Measurements from ENCODE around the gene IQCF6.

DNA sequence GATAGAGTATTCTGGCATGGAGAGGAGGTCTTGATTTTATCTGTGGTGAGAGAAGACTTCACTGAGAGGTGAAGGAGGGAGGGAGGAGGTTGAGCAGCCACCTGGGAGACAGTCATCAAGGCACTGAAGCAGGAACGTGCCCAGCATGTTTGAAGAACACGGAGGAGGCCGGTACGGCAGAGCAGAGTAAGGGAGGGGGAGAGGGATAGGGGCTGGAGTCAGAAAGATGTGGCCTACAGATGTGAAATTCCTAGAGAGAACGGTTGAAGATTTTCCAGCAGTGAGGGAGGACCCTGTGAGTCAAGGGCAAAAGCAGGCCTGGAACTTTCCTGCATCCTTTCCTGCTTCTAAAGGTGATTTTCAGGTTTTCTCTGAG, 21.7 kb upstream of the IQCF6 start:
- TF ChIP-seq, protein P1, sequence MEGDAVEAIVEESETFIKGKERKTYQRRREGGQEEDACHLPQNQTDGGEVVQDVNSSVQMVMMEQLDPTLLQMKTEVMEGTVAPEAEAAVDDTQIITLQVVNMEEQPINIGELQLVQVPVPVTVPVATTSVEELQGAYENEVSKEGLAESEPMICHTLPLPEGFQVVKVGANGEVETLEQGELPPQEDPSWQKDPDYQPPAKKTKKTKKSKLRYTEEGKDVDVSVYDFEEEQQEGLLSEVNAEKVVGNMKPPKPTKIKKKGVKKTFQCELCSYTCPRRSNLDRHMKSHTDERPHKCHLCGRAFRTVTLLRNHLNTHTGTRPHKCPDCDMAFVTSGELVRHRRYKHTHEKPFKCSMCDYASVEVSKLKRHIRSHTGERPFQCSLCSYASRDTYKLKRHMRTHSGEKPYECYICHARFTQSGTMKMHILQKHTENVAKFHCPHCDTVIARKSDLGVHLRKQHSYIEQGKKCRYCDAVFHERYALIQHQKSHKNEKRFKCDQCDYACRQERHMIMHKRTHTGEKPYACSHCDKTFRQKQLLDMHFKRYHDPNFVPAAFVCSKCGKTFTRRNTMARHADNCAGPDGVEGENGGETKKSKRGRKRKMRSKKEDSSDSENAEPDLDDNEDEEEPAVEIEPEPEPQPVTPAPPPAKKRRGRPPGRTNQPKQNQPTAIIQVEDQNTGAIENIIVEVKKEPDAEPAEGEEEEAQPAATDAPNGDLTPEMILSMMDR (IDR thresholded peaks at IDR 0.05; ENCODE audit: low read depth, low read length, poor library complexity, severe bottlenecking): no peak
- TF ChIP-seq EZH2phosphoT487 (IDR thresholded peaks at IDR 0.05; ENCODE audit: borderline replicate concordance, low read length): no peak

All from DOHH2 (cell line).